NCI-H510A treated with DMSO at 0.1 percent for 48 hours (cell line): ENCODE results near the gene PEX6.
A peak's percentile ranks its signal among the peaks of the same experiment; 100 is the strongest.
"Not testable (repeated sequence)": the region's sequence is repeated elsewhere in the genome, so short reads cannot be mapped to it uniquely, and the experiment has no call there.

Experiments
- DNase-seq: peaks from one replicate; lab custom pipeline; 2025; lab: John Stamatoyannopoulos, UW

PEX6 gene

DNA sequence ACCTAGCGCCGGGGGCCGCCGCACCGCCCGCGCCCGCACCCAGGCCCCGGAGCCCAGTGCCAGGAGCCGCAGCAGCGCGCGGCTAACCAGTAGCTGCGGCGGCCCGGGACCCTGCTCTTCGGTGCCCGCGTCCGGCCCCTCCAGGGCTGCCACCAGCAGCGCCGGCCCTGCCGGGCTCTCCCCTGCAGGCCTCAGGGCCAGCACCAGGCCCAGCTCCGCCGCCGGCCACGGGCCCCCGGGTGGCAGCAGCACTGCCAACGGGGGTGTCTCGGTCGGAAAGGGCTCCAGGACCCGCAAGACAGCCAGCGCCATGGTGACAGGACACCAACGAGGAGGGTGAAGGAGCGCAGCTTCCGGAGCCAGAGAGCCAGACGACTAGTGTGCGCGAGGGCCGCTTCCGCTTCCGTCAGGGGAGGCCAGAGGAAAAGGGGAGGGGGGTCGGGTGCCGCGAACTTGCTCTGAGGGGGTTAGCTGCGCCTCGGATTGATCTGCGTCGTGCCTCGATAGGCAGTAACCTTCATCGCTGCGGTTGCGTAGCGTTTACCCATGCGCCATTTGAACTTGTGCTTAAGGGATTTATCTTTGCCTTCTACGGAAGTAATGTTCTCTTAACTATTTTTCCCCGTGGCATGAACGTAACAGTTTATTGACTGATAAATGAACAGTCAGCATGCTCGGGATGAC, at the start of gene PEX6:
Gene PEX6, minus strand, starts transcription at position 343 of the 684 bp plus-strand sequence. Its CDS starts 31 bp downstream, at position 312.
- peak; percentile 98 for DNase-seq

DNA sequence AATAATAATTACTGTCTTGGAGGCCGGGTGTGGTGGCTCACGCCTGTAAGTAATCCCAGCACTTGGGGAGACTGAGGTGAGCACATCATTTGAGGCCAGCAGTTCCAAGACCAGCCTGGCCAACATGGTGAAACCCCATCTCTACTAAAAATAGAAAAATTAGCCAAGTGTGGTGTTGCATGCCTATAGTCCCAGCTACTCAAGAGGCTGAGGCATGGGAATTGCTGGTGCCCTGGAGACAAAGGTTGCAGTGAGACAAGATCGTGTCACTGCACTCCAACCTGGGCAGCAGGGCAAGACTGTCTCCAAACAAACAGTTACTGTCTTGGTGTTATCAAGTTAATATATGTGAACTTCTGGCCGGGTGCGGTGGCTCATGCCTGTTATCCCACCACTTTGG, 47.4 kb upstream of the PEX6 start:
- no peak for DNase-seq

DNA sequence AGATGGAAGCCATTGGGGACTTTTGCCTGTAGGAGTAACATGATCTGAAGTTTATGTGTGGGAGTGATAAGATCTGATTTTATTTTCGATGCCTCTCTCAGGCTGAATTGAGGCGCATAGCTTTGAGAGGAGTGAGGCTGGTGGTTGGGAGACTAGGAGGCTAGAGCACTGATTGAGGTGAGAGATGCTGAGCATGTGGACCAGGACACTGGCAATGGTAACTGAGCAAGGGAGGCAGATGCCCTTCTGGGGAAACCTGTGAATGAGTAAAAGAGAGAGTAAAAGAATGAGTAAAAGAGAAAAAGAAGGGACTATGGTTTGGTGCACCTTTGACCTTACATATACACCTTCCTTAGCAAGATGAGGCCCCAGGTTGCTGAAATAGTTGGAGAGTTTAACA, 45.5 kb upstream of the PEX6 start:
- DNase-seq = no peak

DNA sequence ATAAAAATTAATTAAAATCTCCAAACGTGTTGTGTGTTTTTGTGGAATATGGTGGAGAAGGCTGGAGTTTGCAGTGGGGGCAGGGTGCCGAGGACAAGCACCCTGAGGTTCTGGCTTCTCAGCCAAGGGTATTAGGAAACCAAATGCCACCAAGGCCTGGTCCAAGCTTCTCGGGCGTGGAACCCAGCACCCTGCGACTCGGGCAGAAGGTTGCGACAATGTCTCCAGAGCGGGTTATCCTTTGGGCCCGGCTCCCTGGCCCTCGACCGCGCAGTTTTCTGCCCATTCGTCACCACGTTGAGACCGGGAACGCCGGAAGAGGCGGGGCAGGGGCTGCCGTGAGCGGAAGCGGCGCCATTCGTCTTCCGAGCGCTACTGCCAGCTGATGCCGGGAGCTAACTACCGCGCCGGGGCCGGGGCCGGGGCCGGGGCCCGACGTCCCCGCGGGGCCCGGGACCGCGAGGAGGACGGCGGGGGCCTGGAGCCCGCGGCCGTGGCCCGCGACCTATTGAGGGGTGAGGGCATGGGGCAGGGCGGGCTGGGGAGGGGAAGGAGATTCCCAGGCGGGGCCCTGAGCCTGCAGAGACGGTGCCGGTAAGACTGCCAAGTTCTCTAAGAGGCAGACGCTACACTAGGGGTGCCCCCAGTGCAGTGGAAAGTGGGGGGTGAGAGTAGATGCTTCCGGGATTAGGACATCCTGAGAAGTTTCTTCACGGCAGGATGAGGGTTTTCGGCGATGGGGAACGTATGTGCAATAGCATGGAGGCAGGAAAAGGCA, 42.5 kb upstream of the PEX6 start, which contains the start of gene RRP36:
Gene RRP36, plus strand, starts transcription at position 354 of the 778 bp plus-strand sequence. Its CDS starts 32 bp downstream, at position 386.
- DNase-seq = peak; percentile 77

DNA sequence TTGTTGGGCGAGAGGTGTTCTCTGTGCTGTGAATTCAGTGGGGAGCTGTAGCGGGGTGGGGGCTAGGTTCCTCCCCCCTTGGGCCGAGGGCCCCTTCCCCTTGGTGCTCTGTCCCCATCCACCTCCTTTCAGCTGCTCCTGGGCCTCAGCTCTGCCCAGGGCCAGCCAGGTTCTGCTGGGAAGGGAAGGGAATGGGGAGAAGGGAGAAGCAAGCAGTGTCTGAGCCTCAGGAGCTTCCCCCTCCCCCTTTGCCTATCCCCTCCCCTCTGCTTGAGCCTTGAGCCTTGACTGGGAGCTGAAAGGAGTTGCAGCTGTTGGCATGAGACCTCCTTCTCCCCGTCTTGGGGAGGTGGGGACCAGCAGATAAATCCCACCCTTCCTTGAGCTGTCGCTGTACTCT, 41.9 kb upstream of the PEX6 start:
- peak; percentile 18 for DNase-seq

GRCh38 chr6:43020052-43020705, 41.2 kb upstream of the PEX6 start:
- no peak for DNase-seq

DNA sequence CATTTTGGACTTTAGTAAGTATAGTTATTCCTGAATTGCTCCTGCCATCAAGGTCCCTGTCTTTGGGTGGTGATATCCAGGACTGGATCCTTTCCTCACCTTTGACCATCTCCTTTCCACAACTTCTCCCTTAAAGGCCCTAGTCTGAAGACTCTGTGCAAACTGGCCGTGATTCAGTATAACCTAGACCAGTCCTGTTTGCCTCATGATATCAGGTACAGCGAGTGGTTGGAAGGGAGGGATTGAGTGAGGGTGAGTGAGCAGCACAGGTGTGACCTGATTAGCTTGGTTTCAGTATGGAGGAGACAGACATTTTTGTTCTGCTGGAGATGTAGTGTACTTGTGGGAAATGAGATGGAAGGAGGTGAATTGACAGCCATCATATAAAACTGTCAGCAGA, 40.2 kb upstream of the PEX6 start:
- no peak for DNase-seq

GRCh38 chr6:43016943-43017334, 38.0 kb upstream of the PEX6 start:
- DNase-seq = no peak

GRCh38 chr6:43016176-43016942, 37.4 kb upstream of the PEX6 start:
- DNase-seq = no peak

DNA sequence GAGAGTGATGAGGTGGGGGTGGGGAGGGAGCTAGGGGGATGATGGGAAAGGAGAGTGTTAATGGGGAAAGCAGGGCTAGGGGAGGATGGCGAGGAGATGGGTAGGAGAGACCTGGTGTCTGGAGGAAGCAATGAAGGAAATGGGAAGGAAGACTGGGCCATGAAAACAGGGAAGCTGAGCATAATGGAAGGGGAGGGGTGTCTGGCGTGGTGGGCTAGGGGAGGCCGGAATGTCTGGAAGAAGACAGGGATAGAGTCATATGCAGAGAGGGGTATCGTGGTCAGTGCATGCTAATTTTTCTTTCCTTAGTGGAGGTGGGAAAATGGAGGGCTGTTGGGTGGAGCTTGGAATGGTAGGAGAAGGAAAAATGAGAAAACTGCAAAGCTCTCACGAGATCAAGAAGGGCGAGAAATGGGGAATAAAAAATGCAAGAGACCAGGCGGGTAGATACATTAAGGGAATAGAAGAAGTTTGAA, 35.5 kb upstream of the PEX6 start:
- no peak for DNase-seq

- peak; percentile 100 for DNase-seq
Measured at GRCh38 chr6:43013843-43014433, 35.0 kb upstream of the PEX6 start, which contains the start of the genes KLHDC3 and MEA1. Gene KLHDC3, plus strand, starts transcription at chr6:43014249. Its CDS starts 2,944 bp downstream, at chr6:43017193. Gene MEA1, minus strand, starts transcription at chr6:43013946. Its CDS starts 133 bp downstream, at chr6:43013813.

GRCh38 chr6:43013097-43013842, 34.3 kb upstream of the PEX6 start:
- DNase-seq = no peak

- no peak for DNase-seq
Measured at GRCh38 chr6:43012364-43012763, 33.4 kb upstream of the PEX6 start.

DNA sequence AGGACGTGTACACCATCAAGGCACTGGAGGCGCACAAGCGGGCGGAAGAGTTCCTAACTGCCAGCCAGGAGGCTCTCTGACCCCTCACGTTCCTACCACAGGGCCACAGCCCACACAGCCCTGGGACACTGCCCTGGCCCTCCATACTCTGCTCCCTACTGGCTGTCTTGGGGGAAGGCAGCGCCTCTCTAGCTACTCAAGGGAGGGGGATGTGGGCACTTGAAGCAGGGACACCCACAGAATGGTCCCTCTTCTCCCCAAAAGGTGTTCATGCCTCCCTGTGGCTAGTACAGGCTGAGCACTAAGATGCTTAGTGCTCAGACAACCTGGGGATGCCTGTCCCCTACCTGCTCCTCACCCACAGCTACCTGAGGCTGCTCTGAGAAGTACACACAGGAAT, 32.2 kb upstream of the PEX6 start:
- no peak for DNase-seq

- DNase-seq = peak; percentile 35
Measured at GRCh38 chr6:43009124-43009523, 30.1 kb upstream of the PEX6 start.

DNA sequence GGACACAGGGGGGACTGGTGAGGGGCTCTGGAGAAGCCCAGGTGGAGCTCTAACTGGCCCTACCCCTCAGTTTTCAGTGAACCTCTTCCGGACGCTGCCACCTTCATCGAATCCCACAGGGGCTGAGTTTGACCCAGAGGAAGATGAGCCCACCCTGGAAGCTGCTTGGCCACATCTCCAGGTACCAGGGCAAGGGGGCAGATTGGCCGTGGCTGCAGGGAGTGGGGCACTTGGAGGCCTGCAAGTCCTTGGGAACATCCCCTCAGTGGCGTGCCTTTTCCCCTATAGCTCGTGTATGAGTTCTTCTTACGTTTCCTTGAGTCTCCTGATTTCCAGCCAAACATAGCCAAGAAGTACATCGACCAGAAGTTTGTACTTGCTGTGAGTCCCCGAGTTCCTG, 28.1 kb upstream of the PEX6 start:
- DNase-seq = no peak

DNA sequence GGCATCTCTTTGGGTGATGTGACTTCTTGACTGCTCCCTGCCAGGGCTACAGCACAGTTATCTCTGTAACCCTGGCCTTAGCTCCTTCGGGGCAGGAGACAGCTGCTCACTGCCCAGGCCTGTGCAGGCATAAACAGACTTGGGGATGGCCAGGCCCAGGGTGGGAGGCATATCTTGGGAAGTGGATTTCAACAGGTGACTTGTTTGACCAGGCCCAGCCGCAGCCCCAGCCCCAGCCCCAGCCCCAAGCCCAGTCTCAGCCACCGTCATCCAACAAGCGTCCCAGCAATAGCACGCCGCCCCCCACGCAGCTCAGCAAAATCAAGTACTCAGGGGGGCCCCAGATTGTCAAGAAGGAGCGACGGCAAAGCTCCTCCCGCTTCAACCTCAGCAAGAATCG, 27.3 kb upstream of the PEX6 start:
- no peak for DNase-seq

- no peak for DNase-seq
Measured at GRCh38 chr6:43005844-43006243, 26.9 kb upstream of the PEX6 start.

DNA sequence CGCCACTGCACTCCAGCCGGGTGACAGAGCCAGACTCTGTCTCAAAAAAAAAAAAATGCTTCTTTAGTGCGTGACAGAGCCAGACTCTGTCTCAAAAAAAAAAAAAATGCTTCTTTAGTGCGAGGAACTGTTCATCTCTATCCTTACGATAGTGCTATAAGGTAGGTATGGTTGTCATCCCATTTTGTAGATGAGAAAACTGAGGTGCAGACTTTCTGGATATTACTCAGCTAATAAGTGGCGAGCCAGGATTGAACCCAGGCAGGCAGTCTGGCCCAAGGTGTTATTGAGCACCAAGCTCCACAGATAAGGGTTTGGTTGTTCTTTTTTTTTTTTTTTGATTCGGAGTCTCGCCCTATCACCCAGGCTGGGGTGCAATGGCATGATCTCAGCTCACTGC, 22.9 kb upstream of the PEX6 start:
- DNase-seq = no peak

DNA sequence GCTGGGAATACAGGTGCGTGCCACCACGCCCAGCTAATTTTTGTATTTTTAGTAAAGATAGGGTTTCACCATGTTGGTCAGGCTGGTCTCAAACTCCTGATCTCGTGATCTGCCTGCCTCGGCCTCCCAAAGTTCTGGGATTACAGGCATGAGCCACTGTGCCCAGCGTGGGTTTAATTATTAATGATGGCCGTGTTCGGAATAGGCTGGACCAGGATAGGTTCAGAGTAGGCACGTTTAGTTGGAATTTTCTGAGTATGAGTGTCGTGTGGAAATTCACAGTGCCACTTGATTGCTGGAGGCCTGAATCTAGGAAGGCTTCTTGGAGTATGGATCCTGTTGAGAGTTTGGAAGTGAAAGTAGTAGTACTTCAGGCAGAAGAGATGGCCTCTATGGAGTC, 19.2 kb upstream of the PEX6 start:
- DNase-seq = not testable (repeated sequence)

DNA sequence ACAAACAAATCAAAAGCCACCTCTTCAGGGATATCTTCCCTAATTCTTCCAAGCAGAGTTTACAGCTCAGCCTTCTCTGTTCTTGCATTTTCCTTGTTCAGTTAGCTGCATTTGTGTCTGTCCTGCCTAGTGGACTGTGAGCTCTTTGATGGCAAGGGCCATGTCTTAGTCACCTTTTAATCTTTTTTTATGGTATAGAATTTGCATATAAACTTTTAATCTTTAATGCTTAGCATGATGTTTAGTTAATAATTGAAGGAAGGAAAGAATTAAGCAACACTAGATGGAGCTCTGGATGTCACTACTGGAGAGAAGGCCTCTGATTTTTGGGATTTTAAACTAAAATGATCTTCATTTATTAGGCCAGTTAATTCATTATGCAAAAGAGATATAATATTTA, 17.5 kb upstream of the PEX6 start:
- DNase-seq = no peak
